HepG2 (cell line): ENCODE measurements around the gene LYSMD3. TPM values are rescaled to one million over a fixed set of nuclear protein-coding genes. Genes with fewer than 3 reads are reported as not detected.
A peak's percentile ranks its signal among the peaks of the same experiment; 100 is the strongest.

Source experiments
- BHLHE40 ChIP-seq: IDR thresholded peaks from 2 replicates; pipeline ENCODE4 v1.6.1; 2011; ENCODE audit warnings: low read length, improper control_type of control experiment
- CEBPB ChIP-seq: IDR thresholded peaks from 2 replicates; pipeline ENCODE4 v1.6.1; 2011; ENCODE audit warnings: low read depth, low read length, improper control_type of control experiment, borderline replicate concordance
- EP300 ChIP-seq, 3 experiments: sonication (generic) in 1 of 3; formaldehyde crosslinking in 1 of 3; IDR thresholded peaks; 2 replicates each; pipeline versions ENCODE4 v1.5.1 to v1.6.1; 2011 to 2020; ENCODE audit warnings: low read depth in 2 of 3, low read length in 2 of 3, borderline replicate concordance in 1 of 3, improper control_type of control experiment in 1 of 3, mild to moderate bottlenecking in 1 of 3, missing genetic modification reagents in 1 of 3, moderate library complexity in 1 of 3
- FIP1L1 ChIP-seq: fragments of 200-400 bp; formaldehyde crosslinking; IDR thresholded peaks from 2 replicates; pipeline ENCODE4 v1.6.1; 2018; ENCODE audit warnings: low read depth, mild to moderate bottlenecking, low read length, moderate library complexity, borderline replicate concordance; ENCODE audit not compliant: insufficient read depth
- FOXA3 ChIP-seq: IDR thresholded peaks from 2 replicates; pipeline ENCODE4 v1.6.1; 2016; ENCODE audit warnings: missing genetic modification reagents, missing compliant biosample characterization
- HES4 ChIP-seq: sonication (generic); formaldehyde crosslinking; IDR thresholded peaks from 2 replicates; pipeline ENCODE4 v1.9.0; 2021; ENCODE audit warnings: mild to moderate bottlenecking, missing genetic modification reagents, borderline replicate concordance
- HNRNPLL ChIP-seq: fragments of 200-400 bp; formaldehyde crosslinking; IDR thresholded peaks from 2 replicates; pipeline ENCODE4 v1.6.1; 2017; ENCODE audit warnings: mild to moderate bottlenecking, low read depth, low read length; ENCODE audit not compliant: poor library complexity, severe bottlenecking
- ISX ChIP-seq: sonication (generic); formaldehyde crosslinking; conservative IDR thresholded peaks from 2 replicates; pipeline ENCODE4 v1.5.0; 2020; ENCODE audit warnings: missing genetic modification reagents
- MEF2D ChIP-seq: sonication (generic); formaldehyde crosslinking; IDR thresholded peaks from 2 replicates; pipeline ENCODE4 v1.5.1; 2020; ENCODE audit warnings: mild to moderate bottlenecking, missing genetic modification reagents
- NR2F1 ChIP-seq, 2 experiments: fragments of 450-650 bp in 1 of 2; formaldehyde crosslinking in 1 of 2; IDR thresholded peaks; 2 replicates each; pipeline versions ENCODE4 v1.5.0 to v1.6.1; 2016 to 2020; ENCODE audit warnings: mild to moderate bottlenecking in 1 of 2, missing compliant biosample characterization in 1 of 2, missing genetic modification reagents in 1 of 2, moderate library complexity in 1 of 2
- STAT5B ChIP-seq: sonication (generic); formaldehyde crosslinking; IDR thresholded peaks from 2 replicates; pipeline ENCODE4 v1.4.0; 2020; ENCODE audit warnings: missing genetic modification reagents
- ZBTB26 ChIP-seq: IDR thresholded peaks from 2 replicates; pipeline ENCODE4 v1.6.1; 2016; ENCODE audit warnings: missing compliant biosample characterization, missing genetic modification reagents, borderline replicate concordance
- ZFP82 ChIP-seq: sonication (generic); formaldehyde crosslinking; IDR thresholded peaks from 2 replicates; pipeline ENCODE4 v1.5.1; 2020; ENCODE audit warnings: mild to moderate bottlenecking, missing genetic modification reagents, borderline replicate concordance
- ZNF709 ChIP-seq: sonication (generic); formaldehyde crosslinking; IDR thresholded peaks from 2 replicates; pipeline ENCODE4 v1.5.0; 2020; ENCODE audit warnings: mild to moderate bottlenecking, missing genetic modification reagents
- ZNF740 ChIP-seq: sonication (generic); formaldehyde crosslinking; IDR thresholded peaks from 2 replicates; pipeline ENCODE4 v1.4.0; 2020; ENCODE audit warnings: missing genetic modification reagents
- polyA plus RNA-seq, 8 experiments: library from polyadenylated mRNA; depleted of rRNA in 3 of 8; stranded (reverse) in 7 of 8; unstranded in 1 of 8; fragments of >200 nt; fragmentation: Illumina TruSeq in 4 of 8; extraction: Trizol in 4 of 8; gene quantifications; 2 replicates each; pipeline versions ENCODE4 v1.2.1 to v1.2.3, GENCODE V29; 2011 to 2016; ENCODE audit warnings: low read depth in 4 of 8, missing spikeins in 1 of 8, mixed read lengths in 1 of 8; ENCODE audit not compliant: insufficient read depth in 1 of 8
- total RNA-seq, 5 experiments: library from RNA; depleted of rRNA; stranded (reverse); fragments of >200 nt; fragmentation: Illumina TruSeq; extraction: Trizol; gene quantifications; 2 replicates each; pipeline ENCODE4 v1.2.3, GENCODE V29; 2016; ENCODE audit warnings: low read depth in 1 of 5
- TF ChIP-seq, protein P1 (sequence below): sonication (generic); formaldehyde crosslinking; IDR thresholded peaks from 2 replicates; pipeline ENCODE4 v1.4.0; 2020; ENCODE audit warnings: missing genetic modification reagents
- TF ChIP-seq, protein P2 (sequence below): sonication (generic); formaldehyde crosslinking; IDR thresholded peaks from 2 replicates; pipeline ENCODE4 v1.5.0; 2020; ENCODE audit warnings: mild to moderate bottlenecking, missing genetic modification reagents
- TF ChIP-seq, protein P3 (sequence below): sonication (generic); formaldehyde crosslinking; IDR thresholded peaks from 2 replicates; pipeline ENCODE4 v1.4.0; 2020; ENCODE audit warnings: missing genetic modification reagents

Gene LYSMD3
- total and polyA plus RNA-seq, 2 of the 13 experiments (the other 11 are each of a cell fraction or from before 2014, with no cell fraction given) = 9.1 to 13.8 TPM

GRCh38 chr5:90547072-90547536 is 17.7 kb upstream of the LYSMD3 start (continued):
- TF ChIP-seq, protein P1, sequence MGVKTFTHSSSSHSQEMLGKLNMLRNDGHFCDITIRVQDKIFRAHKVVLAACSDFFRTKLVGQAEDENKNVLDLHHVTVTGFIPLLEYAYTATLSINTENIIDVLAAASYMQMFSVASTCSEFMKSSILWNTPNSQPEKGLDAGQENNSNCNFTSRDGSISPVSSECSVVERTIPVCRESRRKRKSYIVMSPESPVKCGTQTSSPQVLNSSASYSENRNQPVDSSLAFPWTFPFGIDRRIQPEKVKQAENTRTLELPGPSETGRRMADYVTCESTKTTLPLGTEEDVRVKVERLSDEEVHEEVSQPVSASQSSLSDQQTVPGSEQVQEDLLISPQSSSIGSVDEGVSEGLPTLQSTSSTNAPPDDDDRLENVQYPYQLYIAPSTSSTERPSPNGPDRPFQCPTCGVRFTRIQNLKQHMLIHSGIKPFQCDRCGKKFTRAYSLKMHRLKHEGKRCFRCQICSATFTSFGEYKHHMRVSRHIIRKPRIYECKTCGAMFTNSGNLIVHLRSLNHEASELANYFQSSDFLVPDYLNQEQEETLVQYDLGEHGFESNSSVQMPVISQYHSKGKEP = no peak
- TF ChIP-seq, protein P2, sequence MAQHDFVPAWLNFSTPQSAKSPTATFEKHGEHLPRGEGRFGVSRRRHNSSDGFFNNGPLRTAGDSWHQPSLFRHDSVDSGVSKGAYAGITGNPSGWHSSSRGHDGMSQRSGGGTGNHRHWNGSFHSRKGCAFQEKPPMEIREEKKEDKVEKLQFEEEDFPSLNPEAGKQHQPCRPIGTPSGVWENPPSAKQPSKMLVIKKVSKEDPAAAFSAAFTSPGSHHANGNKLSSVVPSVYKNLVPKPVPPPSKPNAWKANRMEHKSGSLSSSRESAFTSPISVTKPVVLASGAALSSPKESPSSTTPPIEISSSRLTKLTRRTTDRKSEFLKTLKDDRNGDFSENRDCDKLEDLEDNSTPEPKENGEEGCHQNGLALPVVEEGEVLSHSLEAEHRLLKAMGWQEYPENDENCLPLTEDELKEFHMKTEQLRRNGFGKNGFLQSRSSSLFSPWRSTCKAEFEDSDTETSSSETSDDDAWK (CRISPR knock-in tag) = no peak
- TF ChIP-seq MEF2D (CRISPR knock-in tag) = no peak
- TF ChIP-seq HES4 (CRISPR knock-in tag) = no peak
- no peak for TF ChIP-seq ZNF740 (CRISPR knock-in tag)
- TF ChIP-seq ZFP82 (CRISPR knock-in tag) = no peak
- no peak for TF ChIP-seq STAT5B (CRISPR knock-in tag)
- TF ChIP-seq FOXA3 (CRISPR knock-in tag) = peak; percentile 41; the same call in 1 of the 2 replicates
- TF ChIP-seq, protein P3, sequence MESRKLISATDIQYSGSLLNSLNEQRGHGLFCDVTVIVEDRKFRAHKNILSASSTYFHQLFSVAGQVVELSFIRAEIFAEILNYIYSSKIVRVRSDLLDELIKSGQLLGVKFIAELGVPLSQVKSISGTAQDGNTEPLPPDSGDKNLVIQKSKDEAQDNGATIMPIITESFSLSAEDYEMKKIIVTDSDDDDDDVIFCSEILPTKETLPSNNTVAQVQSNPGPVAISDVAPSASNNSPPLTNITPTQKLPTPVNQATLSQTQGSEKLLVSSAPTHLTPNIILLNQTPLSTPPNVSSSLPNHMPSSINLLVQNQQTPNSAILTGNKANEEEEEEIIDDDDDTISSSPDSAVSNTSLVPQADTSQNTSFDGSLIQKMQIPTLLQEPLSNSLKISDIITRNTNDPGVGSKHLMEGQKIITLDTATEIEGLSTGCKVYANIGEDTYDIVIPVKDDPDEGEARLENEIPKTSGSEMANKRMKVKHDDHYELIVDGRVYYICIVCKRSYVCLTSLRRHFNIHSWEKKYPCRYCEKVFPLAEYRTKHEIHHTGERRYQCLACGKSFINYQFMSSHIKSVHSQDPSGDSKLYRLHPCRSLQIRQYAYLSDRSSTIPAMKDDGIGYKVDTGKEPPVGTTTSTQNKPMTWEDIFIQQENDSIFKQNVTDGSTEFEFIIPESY = no peak
- no peak for TF ChIP-seq FIP1L1
- no peak for TF ChIP-seq ISX (CRISPR knock-in tag)
- peak; percentile 69 for TF ChIP-seq CEBPB
- no peak for TF ChIP-seq ZBTB26
- TF ChIP-seq BHLHE40 = no peak
- TF ChIP-seq HNRNPLL = no peak
- TF ChIP-seq NR2F1 (CRISPR knock-in tag; IDR thresholded peaks at IDR 0.05) = no peak
- no peak for TF ChIP-seq ZNF709 (CRISPR knock-in tag)
- no peak for TF ChIP-seq EP300 (IDR thresholded peaks at IDR 0.05; ENCODE audit: low read depth in 2 of 2, low read length in 2 of 2)
- TF ChIP-seq EP300 (CRISPR knock-in tag; IDR thresholded peaks at IDR 0.05; ENCODE audit: borderline replicate concordance) = no peak
- TF ChIP-seq, all 625 proteins: peak for 10
